Ishikawa (cell line): ENCODE data around the gene PRSS2.

Experiments
- NFIC ChIP-seq: IDR thresholded peaks from 2 replicates; pipeline ENCODE4 v1.6.1; 2012
- RAD21 ChIP-seq: IDR thresholded peaks from 2 replicates; pipeline ENCODE4 v1.6.1; 2012; ENCODE audit warnings: low read depth
- TAF1 ChIP-seq: IDR thresholded peaks from 2 replicates; pipeline ENCODE4 v1.6.1; 2012; ENCODE audit warnings: low read depth, mild to moderate bottlenecking
- TF ChIP-seq, protein P1 (sequence below): IDR thresholded peaks from 2 replicates; pipeline ENCODE4 v1.6.1; 2012
- TF ChIP-seq, protein P2 (sequence below): IDR thresholded peaks from 2 replicates; pipeline ENCODE4 v1.6.1; 2012; ENCODE audit warnings: low read depth, mild to moderate bottlenecking

DNA sequence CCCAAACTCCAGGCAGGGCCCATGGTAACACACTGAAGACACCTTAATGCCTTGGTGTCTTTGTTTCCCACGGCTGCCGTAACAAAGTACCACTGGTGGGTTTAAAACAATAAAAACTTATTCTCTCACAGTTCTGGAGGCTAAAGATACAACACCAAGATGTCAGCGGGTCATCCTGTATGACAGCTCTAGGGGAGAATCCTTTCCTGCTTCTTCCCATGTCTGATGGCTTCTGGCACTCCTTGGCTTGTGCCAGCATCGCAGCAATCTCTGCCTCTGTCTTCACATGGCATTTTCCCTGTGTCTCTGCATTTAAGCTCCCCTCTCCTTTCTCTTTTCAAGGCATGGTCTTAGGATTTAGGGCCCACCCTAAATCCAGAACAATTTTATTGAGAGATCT lies 33.1 kb downstream of the PRSS2 start:
- no peak for TF ChIP-seq TAF1
- no peak for TF ChIP-seq RAD21
- TF ChIP-seq, protein P1, sequence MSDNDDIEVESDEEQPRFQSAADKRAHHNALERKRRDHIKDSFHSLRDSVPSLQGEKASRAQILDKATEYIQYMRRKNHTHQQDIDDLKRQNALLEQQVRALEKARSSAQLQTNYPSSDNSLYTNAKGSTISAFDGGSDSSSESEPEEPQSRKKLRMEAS = no peak
- TF ChIP-seq, protein P2, sequence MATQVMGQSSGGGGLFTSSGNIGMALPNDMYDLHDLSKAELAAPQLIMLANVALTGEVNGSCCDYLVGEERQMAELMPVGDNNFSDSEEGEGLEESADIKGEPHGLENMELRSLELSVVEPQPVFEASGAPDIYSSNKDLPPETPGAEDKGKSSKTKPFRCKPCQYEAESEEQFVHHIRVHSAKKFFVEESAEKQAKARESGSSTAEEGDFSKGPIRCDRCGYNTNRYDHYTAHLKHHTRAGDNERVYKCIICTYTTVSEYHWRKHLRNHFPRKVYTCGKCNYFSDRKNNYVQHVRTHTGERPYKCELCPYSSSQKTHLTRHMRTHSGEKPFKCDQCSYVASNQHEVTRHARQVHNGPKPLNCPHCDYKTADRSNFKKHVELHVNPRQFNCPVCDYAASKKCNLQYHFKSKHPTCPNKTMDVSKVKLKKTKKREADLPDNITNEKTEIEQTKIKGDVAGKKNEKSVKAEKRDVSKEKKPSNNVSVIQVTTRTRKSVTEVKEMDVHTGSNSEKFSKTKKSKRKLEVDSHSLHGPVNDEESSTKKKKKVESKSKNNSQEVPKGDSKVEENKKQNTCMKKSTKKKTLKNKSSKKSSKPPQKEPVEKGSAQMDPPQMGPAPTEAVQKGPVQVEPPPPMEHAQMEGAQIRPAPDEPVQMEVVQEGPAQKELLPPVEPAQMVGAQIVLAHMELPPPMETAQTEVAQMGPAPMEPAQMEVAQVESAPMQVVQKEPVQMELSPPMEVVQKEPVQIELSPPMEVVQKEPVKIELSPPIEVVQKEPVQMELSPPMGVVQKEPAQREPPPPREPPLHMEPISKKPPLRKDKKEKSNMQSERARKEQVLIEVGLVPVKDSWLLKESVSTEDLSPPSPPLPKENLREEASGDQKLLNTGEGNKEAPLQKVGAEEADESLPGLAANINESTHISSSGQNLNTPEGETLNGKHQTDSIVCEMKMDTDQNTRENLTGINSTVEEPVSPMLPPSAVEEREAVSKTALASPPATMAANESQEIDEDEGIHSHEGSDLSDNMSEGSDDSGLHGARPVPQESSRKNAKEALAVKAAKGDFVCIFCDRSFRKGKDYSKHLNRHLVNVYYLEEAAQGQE = no peak
- TF ChIP-seq NFIC = no peak
